Neutrophil (primary cell): ENCODE measurements around the gene ABCA13.
A peak's percentile ranks its signal among the peaks of the same experiment; 100 is the strongest.

Experiments
- H3K27ac ChIP-seq: fragments of 200-600 bp; sonication (generic); 2 replicates; pipeline ENCODE4 v1.5.1; 2016; ENCODE audit warnings: mild to moderate bottlenecking, moderate library complexity
- H3K27me3 ChIP-seq: fragments of 200-600 bp; sonication (generic); 2 replicates; pipeline ENCODE4 v1.6.0; 2016; ENCODE audit warnings: mild to moderate bottlenecking
- H3K36me3 ChIP-seq: fragments of 200-600 bp; sonication (generic); 2 replicates; pipeline ENCODE4 v1.5.1; 2017
- H3K4me1 ChIP-seq, 2 experiments: fragments of 200-600 bp in 1 of 2; sonication (generic) in 1 of 2; 1 replicate in 1 of 2; 2 replicates in 1 of 2; pipeline versions ENCODE4 v1.5.1 to v1.6.1; 2013 to 2016; ENCODE audit warnings: low read depth in 1 of 2, low read length in 1 of 2, mild to moderate bottlenecking in 1 of 2, moderate library complexity in 1 of 2; ENCODE audit not compliant: control insufficient read depth in 1 of 2, insufficient read depth in 1 of 2
- H3K4me3 ChIP-seq, 2 experiments: fragments of 200-600 bp in 1 of 2; sonication (generic) in 1 of 2; 1 replicate in 1 of 2; 2 replicates in 1 of 2; pipeline ENCODE4 v1.5.1; 2013 to 2016; ENCODE audit warnings: low read depth in 1 of 2, low read length in 1 of 2, mild to moderate bottlenecking in 1 of 2, moderate library complexity in 1 of 2
- H3K9me3 ChIP-seq: fragments of 200-600 bp; sonication (generic); 2 replicates; pipeline ENCODE4 v1.5.1; 2016
- TF ChIP-seq, protein P1 (sequence below): fragments of 200-600 bp; sonication (generic); IDR thresholded peaks from 2 replicates; pipeline ENCODE4 v1.5.1; 2016; ENCODE audit warnings: antibody characterized with exemption

Gene ABCA13

DNA sequence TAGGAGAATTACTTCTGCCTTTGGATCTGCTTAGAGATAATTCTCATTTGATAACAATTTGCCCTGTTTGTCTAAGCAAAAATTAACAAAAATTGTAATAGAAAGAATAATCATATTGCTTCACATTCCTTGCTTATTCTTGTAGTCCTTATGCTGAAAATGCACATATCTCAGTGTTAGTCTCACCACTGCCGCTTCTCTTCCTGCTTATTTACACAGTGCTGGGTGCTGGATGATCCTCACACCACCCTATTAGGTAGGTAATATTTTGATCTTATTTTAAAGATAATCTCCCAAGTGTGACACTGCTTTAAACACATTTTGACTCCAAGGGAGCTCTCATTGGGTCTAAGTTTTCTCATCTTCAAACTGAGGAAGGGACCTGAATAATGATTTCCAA lies 46.0 kb downstream of the ABCA13 start:
- Histone ChIP-seq H3K36me3 (peaks cover 61% of the 10 kb centered on the region), H3K4me3 (no peak overlapping the region), H3K27me3 (no peaks in the 10 kb centered on the region), H3K4me1 (no peaks in the 10 kb centered on the region), H3K27ac (no peak overlapping the region), H3K9me3 (no peaks in the 10 kb centered on the region)
- TF ChIP-seq, protein P1, sequence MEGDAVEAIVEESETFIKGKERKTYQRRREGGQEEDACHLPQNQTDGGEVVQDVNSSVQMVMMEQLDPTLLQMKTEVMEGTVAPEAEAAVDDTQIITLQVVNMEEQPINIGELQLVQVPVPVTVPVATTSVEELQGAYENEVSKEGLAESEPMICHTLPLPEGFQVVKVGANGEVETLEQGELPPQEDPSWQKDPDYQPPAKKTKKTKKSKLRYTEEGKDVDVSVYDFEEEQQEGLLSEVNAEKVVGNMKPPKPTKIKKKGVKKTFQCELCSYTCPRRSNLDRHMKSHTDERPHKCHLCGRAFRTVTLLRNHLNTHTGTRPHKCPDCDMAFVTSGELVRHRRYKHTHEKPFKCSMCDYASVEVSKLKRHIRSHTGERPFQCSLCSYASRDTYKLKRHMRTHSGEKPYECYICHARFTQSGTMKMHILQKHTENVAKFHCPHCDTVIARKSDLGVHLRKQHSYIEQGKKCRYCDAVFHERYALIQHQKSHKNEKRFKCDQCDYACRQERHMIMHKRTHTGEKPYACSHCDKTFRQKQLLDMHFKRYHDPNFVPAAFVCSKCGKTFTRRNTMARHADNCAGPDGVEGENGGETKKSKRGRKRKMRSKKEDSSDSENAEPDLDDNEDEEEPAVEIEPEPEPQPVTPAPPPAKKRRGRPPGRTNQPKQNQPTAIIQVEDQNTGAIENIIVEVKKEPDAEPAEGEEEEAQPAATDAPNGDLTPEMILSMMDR = no peak

DNA sequence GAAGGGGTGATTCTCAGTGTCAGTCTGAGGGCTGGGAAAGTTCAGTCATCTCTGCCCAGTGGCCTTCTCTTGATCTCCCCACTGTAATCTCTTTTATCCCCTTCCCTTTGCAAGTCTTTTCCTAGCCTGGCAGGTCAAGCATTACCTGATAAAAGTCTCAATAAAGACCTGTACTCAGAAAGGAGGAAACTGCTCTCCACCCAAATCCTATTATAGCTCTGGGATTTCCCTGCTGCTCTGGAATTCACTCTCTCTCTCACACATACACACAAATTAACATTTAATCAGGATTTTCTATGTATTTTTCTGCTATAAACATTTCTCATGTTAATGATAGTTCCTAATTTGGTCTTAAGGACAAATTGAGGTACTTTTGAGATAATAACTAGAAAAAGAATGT lies 46.5 kb downstream of the ABCA13 start:
- H3K4me1 ChIP-seq = no peaks in the 10 kb centered on the region
- H3K4me3 ChIP-seq = no peak overlapping the region
- TF ChIP-seq, protein P1 = no peak
- H3K27me3 ChIP-seq = no peaks in the 10 kb centered on the region
- peak overlapping the region; percentile 18 for H3K27ac ChIP-seq
- H3K9me3 ChIP-seq = no peaks in the 10 kb centered on the region
- peaks cover 64% of the 10 kb centered on the region for H3K36me3 ChIP-seq

DNA sequence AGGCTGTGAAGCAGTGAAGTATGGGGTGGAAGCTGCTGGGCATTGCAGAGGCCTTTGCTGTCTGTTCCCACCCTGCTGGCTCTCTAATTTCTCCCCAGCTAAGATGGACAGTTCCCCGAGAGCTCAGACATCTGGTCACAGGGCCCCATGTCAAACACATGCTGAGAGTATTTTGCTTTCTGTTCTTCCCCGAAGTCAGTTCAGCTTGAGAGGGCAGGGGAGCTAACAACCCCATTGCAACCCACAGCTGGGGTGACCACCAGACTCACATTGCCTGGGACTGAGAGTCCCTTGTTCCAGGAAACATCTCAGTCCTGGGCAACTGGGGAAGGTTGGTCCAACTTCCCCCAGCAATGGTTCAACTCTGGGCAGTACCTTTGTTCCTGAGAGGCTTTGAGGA lies 52.8 kb downstream of the ABCA13 start:
- TF ChIP-seq, protein P1 = no peak
- peak overlapping the region; percentile 23 for H3K27ac ChIP-seq
- H3K4me1 ChIP-seq = no peaks in the 10 kb centered on the region
- no peaks in the 10 kb centered on the region for H3K27me3 ChIP-seq
- peaks cover 68% of the 10 kb centered on the region for H3K36me3 ChIP-seq
- no peak overlapping the region for H3K4me3 ChIP-seq
- H3K9me3 ChIP-seq = no peaks in the 10 kb centered on the region

DNA sequence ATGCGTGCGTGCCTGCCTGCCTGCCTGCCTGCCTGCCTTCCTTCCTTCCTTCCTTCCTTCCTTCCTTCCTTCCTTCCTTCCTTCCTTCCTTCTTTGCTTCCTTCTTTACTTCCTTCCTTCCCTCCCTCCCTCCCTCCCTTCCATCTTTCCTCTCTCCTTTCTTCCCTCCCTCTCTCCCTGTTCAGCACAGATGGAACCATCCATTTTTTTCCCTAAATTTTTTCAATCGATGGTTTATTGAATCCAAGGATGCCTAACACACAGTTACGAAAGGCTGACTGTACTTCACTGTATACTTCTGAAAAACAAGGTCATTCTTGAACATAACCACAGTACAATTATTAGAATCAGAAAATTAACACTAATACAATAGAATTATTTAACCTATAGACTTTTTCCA lies 53.8 kb downstream of the ABCA13 start:
- no peak overlapping the region for H3K4me3 ChIP-seq
- H3K27ac ChIP-seq = no peak overlapping the region
- H3K4me1 ChIP-seq = no peaks in the 10 kb centered on the region
- H3K27me3 ChIP-seq = no peaks in the 10 kb centered on the region
- H3K9me3 ChIP-seq = no peaks in the 10 kb centered on the region
- TF ChIP-seq, protein P1 = no peak
- peaks cover 66% of the 10 kb centered on the region for H3K36me3 ChIP-seq

DNA sequence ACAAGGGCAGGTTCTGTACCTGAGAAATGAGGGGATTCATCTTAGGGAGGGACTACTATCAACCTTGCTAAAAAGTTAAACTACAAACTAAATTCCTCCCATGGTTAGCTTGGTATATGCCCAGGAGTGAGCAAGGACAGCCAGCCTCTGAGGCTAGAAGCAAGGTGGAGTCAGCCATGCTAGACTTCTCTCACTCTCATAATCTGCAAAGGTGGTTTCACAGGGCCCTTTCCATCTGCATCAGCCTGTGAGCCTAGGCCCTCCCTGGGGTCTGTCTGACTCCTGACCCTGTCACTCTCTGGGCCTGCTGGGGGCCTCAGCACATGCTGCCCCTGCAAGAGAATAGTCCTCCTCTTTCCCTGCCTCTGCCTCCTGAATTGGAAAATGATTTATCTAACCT lies 66.1 kb downstream of the ABCA13 start:
- Histone ChIP-seq H3K36me3 (peaks cover 49% of the 10 kb centered on the region), H3K4me1 (peaks cover 29 to 30% of the 10 kb centered on the region in 2 experiments), H3K27me3 (no peaks in the 10 kb centered on the region), H3K4me3 (no peak overlapping the region), H3K9me3 (no peaks in the 10 kb centered on the region), H3K27ac (peak overlapping the region; percentile 32)
- TF ChIP-seq, protein P1 = no peak

DNA sequence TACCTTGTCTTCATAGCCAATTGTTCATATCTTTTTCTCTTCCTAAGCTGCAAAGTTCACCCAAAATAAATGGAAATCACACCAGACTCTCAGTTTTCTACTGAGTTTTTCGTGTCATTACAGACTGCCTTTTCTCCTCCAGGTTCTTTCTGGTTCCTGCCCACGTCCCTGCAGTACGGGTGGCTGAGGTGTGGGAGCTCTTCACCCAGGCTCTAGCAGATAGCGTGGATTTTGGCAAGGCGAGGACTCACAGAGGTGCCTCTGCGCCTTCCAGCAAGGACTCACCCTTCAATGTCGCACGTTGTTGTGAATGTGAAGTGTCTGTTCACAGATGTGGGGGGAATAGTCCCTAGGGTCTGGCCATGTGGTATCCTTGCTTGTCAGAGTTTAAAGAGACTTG lies 71.6 kb downstream of the ABCA13 start:
- H3K9me3 ChIP-seq = no peaks in the 10 kb centered on the region
- H3K27ac ChIP-seq = peak overlapping the region; percentile 81
- no peak overlapping the region for H3K4me3 ChIP-seq
- H3K4me1 ChIP-seq = peaks cover 77 to 80% of the 10 kb centered on the region in 2 experiments
- TF ChIP-seq, protein P1 = no peak
- no peaks in the 10 kb centered on the region for H3K27me3 ChIP-seq
- H3K36me3 ChIP-seq = peaks cover 15% of the 10 kb centered on the region
